HG03103 (cell line): ENCODE results near the gene OR2D2.
"Not testable (repeated sequence)": the region's sequence is repeated elsewhere in the genome, so short reads cannot be mapped to it uniquely, and the experiment has no call there.

Experiments used
- ATAC-seq: cut with Tn5 transposase; IDR thresholded peaks from one replicate; pipeline ENCODE4 v1.9.1; 2021; ENCODE audit warnings: low read depth; ENCODE audit not compliant: unreplicated experiment

Gene OR2D2, protein sequence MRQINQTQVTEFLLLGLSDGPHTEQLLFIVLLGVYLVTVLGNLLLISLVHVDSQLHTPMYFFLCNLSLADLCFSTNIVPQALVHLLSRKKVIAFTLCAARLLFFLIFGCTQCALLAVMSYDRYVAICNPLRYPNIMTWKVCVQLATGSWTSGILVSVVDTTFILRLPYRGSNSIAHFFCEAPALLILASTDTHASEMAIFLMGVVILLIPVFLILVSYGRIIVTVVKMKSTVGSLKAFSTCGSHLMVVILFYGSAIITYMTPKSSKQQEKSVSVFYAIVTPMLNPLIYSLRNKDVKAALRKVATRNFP

DNA sequence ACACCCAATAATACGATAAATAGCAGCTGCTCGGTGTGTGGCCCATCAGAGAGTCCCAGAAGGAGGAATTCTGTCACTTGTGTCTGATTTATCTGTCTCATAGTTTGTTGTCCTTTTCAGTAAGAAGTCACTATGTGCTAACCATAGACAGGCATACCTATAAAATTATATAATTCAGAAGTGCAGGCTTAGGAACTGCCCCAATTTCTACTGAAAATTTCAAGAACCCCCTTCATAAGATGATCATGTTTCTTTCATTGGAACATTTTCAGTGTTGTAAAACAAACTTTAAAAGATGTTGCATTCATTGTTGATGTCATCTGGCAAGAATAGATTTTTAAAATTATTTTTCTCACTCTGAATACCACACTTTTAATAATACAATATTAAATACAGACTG lies at the start of gene OR2D2:
Gene OR2D2, minus strand, starts transcription at position 101 of the 400 bp plus-strand sequence. Its CDS starts 0 bp downstream, at position 101.
- no peak for ATAC-seq

DNA sequence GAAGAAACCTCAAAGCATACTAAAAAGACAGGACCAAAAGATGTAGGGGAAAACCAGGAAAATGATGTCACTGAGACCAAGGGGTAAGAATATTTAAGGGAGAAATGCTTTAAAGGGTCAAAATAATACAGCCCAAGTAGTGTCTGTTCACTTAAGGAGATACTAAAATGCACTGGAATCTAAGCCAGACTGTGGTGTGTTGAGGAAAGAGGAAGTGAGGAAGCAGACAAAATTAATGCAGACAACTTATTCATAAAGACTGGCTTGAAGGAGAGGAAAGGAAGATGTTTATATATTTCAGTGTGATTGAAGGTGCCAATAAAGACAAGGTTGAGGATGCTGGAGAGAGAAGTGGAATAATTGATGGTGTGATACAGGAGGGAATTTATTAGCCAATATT lies 49.7 kb upstream of the OR2D2 start:
- no peak for ATAC-seq

DNA sequence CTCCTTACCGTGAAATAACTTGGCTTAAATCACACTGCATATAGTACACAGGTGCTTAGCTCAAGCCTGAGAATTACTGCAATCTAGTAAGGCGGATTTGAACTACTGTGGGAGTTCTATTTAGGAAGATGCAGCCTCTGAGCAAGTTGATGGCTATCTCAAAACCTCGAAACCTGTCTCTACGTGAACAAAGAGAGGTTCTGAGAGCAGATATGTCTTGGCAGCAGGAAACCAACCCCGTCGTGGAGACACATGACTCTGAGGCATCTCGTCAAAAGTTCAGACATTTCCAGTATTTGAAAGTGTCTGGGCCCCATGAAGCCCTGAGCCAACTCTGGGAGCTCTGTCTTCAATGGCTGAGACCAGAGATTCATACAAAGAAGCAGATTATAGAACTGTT lies 39.8 kb upstream of the OR2D2 start:
- ATAC-seq, result no peak

DNA sequence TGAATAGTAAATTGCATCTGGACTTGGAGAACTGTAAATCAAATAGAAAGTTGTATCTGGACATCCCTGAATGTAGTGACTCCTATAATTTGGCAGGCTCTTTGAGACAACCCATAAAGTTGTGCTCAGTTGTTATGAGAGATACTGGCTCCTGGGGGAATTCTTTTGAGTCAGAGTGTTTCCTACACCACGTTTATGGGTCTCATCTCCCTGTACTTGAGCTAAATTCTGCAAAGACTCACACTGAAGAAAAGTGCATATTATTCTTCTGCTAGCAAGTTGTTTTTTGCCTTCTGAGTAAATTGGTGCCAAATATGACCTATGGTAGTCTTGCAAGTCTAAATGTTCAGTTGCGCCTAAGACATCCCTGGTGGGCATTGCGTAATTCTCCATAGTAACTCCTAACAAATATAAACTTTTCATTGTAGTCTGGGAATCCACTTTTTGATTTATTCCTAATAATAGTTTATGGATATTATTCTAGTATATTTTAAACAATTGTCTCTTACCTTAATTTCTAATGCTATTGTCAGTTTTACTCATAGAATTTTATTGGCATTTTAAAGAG lies 38.9 kb upstream of the OR2D2 start:
- no peak for ATAC-seq

DNA sequence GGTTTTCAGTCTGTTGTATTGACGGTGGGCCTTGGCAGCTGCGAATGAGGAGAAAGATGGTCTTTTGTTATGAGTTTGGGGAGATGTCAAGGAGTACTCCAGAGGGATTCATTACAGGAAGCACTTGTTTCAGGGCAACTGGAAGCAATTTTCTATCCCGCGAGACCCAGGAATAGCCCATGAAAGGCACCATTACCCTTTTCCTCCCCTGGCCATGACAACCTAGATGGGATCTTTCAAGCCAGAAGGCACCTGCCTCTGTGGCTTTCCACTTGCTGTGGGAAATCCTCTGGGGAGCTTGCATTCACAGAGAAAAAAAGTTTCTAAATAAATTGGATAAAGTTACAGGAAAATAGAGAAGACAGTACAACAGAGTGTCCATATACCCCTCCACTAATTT lies 36.6 kb upstream of the OR2D2 start:
- no peak for ATAC-seq

DNA sequence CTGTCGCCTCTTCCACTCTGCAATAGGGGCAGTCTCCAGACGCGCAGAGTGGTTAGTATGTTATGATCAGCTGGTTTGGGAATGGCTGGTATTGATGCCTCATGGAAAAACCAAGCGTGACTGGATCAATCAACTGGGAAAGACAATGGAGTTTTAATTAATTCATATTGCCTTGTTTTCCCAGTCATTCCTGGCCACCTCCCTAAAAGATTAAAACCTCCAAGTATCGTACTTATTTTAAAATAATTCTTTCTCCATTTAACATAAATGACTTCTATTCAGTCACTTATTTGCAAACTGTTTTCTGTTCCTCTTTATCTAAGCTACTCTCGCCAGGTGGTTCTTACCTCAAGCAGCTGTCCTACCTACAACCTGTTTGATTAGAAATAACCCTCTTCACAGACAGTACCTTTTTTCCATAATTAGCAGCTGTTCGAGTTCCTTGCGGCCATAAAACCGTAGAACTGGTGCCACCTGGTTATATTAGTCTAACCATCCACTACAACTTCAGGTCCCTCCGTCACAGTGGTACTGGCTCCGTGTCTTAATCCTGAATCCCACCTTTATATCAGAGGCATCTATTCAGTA lies 34.8 kb upstream of the OR2D2 start:
- peak; percentile 72 for ATAC-seq

DNA sequence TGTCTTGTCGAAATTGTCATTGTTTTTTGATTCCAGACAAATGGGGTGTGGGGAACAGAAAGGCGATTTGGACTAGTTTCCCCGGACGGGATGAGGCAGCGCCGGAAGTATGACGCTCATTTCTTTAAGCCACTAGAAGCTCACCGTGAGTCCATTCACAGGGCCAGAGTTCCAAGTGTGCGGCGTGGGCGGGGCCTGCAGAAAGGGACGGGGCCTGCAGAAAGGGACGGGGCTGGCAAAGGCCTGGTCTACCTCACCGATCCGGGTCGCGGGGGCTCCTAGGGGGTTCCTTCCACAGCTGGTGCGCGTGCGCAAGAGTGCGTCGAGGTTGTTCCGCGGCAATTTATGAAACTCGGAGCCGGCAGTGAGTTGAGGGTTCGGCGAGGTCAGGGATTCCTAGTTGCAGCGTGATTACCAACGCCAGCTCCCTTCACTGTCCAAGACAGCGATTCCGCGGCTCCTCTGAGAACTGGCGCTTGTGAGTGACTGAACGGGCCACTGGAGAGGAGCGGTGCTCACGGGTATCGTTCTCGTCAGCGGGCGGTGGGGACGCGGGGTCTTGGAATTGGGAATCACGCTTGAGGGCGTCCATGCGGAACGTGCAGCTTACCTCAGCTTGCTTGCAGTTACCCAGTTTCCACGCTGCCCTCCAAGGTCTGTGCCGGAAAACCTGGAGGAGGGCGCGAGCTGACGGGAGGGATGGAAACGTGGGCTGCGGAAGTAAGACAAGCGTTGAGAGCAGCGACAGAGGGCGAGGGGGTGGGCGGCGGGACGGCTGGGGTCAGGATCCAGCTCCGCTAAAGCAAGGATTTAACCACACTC lies 34.1 kb upstream of the OR2D2 start, which contains the start of gene ZNF215:
Gene ZNF215, plus strand, starts transcription at position 219 of the 822 bp plus-strand sequence. CDS start 5,847 bp downstream, outside the sequence.
- ATAC-seq, result peak; percentile 58

DNA sequence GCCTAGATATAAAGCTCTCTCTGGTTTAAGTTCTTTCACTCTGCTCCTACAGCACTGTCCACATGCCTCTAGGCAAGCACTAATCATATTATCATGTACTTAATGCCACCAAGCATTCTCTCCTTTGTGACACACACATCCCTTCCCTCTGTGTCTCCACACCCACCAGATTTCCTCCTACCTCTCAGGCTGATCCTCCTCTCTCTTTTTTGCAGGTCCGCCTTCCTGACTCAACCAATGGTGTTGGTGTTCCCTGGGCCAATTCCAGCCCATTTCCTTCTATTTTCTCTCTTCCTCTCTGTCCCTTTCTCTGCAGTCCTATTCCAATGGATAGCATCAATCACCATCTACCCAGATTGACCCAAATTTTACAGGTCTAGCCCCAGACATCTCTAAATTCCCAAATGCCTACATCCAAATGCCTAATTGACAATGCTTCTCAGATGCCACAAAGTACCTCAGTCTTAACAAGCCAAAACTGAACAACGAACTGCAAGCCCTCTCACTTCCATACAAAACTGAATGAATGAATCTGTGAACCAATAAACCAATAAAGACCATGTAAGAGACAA lies 33.4 kb upstream of the OR2D2 start:
- peak; percentile 2 for ATAC-seq

DNA sequence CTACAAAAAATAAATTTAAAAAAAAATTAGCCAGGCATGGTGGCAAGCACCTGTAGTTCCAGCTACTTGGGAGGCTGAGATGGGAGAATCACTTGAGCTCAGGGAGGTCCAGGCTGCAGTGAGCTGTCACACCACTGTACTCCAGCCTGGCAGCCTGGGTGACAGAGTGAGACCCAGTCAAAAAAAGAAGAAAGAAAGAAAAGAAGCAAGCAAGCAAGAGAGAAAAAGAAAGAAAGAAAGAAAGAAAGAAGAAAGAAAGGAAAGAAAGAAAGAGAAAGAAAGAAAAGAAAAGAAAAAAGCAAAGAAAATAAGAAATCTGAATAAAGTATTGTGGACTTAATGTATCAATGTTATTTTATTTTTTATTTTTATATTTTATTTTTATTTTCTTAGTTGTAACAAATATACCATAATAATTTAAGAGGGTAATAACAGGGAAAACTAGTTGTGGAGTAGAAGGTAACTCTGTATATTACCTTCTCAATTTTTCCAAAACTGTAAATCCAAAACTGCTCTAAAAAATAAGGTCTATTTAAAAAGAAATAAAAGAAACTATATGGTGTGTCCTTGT lies 32.8 kb upstream of the OR2D2 start:
- ATAC-seq, result no peak

DNA sequence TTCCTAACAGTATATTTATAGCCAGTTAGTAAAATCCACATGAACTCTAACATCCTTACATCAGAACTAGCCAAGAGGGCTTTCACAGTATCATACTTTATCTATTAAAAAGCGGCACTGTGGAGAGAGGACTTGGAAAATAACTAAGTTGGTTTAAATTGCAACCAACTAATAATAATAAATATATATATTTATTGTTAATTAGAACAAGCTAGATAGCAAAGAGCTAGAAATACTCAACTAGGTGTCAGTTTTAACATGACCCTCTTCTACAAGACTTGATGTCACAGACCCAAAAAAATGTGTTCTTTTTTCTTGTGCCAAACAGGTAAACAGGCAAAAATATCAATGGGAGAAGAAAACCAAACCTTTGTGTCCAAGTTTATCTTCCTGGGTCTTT lies 28.4 kb upstream of the OR2D2 start, which contains the start of gene OR2D3:
Gene OR2D3, plus strand, starts transcription at position 301 of the 400 bp plus-strand sequence. Its CDS starts 0 bp downstream, at position 301.
- no peak for ATAC-seq

DNA sequence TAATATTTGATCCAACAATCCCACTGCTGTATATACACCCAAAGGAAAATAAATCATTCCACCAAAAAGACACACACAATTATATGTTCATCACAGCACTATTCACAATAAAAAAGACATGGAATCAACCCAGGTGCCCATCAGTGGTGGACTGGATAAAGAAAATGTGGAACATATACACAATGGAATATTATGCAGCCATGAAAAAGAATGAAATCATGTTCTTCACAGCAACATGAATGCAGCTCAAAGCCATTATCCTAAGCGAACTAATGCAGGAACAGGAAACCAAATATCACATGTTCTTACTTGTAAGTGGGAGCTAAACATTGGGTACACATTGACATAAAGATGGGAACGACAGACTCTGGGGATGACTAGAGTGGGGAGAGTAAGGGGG lies 27.4 kb upstream of the OR2D2 start:
- no peak for ATAC-seq

DNA sequence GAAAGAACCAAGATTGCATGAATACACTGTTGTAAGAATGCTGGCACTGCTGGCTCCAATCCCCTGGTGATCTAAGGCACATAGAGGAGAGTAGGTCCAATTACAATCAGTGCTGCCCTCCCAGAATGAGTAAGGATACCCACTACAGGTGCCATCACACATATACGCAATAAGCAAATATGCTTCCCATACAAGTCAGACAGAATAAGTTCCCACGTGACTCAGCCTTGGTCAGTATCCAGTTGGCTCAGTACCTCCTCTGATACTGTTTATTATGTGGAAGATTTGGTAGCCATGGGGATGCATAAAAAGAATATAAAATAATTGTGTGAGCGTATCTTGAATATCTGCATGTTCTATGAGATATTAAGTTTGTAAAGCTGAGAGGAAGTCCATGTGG lies 19.6 kb upstream of the OR2D2 start:
- no peak for ATAC-seq

DNA sequence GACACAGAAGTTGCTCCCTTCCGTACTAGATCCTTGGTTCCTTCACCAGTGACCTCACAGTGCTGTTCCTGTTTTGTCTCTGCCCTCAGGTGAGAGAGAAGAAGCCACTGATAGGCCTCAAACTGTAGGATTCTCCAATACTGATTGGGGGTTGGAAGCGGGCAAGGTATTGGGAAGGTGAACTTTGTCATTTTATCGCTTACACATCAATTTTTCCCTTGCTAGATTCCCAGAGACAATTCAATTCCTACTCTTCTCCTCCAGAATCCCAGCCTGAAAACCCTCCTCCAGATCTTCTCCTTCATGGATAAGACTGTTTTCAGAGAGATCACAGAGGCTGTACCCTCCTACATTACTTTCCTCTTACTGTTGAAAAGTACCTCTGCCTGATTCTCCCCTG lies 19.1 kb upstream of the OR2D2 start:
- ATAC-seq, result no peak

DNA sequence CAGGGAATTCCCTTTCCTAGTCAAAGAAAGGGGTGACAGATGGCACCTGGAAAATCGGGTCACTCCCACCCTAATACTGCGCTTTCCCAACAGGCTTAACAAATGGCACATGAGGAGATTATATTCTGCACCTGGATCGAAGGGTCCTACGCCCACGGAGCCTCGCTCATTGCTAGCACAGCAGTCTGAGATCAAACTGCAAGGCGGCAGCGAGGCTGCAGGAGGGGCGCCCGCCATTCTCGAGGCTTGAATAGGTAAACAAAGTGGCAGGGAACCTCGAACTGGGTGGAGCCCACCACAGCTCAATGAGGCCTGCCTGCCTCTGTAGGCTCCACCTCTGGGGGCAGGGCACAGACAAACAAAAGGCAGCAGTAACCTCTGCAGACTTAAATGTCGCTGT lies 12.5 kb upstream of the OR2D2 start:
- ATAC-seq, result not testable (repeated sequence)

DNA sequence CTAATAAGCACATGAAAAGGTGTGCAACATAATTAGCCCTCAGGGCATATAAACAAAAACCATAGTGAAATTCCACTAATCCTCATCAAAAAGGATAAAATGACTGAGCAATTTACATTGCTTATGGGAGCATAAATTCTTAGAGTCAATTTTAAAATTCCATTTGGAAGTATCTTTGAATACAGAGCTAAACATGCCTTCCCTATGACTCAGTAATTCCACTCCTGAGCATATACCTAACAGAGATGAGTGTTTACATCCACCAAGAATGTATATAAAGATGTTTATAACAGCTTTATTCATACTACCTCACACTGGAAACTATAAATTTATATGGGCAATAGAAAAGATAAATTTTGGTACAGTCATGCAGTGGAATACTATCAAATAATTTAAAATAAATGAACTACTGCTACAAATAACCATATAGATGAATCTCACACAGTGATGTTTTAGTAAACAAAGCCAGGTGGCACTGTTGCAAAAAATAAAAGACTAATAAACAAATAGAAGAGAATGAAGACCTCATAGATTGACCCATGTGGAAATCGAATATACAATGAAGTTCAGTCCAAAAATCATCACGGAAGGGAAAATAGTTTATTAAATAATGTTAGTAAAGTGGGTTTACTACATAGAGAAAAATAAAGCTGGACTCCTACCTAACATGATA lies 8.2 kb upstream of the OR2D2 start:
- ATAC-seq, result no peak

DNA sequence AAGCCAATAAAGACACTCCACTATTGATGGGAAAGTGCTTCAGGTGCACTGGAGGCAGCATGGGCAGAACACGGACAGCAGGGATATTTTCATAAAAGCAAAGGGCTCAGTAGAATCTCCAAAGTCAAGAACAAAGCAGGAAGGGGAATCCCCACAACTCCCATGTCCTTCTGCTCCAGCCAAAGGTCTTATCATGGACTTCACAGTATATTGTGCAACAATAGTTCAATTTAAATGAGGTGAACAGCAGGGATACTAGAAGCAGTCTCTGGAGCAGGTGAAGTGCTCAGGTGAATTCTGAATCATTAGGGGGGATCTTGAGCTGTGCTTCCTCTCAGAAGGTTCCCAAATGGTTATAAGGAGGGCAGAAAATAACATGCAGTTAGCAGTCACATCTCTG lies 6.6 kb upstream of the OR2D2 start:
- ATAC-seq, result no peak

DNA sequence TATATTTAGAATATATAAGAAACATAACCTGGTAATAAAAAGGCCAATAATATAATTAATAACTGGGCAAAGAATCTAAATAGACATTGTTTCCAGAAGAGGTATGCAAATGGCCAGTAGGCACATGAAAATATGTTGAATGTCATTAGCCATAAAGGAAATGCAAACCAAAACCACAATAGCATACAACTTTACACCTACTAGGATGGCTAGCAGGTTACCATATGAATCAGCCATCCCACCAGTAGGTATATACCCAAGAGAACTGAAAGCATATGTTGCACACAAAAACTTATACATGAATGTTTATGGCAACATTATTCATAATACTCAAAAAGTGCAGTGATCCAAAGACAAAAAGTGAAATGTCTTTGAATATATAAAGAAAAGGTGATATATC lies 2.7 kb upstream of the OR2D2 start:
- ATAC-seq, result peak; percentile 82

DNA sequence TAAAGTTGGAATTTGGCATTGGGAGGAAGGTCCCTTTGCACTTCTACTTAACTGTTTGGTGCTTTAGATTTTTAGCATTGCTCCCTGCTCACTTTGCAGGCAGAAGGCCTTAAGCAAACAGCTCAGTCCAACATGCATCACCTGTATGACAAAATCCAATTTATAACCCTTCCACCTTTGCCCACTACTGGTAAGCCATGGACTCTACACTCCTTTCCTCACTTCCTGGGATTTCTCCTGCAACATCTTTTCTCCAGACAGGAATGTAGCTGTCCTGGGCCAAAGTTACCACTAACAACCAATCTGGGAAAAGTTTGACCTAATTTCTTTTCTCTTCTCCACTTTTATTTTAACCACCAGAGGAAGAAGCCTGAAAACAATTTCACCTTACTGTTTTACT lies 1.8 kb upstream of the OR2D2 start:
- ATAC-seq, result no peak

DNA sequence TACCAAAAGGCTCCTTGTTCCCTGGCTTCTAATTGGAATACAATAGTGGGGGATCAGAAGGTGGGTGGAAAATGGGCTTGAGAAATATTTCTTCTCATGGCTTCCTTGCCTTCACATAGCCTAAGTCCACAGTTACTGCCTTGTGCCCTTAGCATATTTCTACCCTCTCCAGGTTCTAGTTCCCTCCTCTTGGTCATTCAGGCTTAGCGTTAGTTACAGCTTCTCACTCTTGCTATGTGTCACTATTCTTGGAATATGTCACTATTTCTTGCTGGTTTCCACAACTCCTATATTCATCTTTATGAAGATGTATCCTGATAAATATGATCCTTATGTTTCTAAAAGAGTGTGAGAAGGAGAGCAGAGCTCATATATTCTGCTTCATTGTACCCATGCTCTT lies 2.5 kb downstream of the OR2D2 start:
- no peak for ATAC-seq

DNA sequence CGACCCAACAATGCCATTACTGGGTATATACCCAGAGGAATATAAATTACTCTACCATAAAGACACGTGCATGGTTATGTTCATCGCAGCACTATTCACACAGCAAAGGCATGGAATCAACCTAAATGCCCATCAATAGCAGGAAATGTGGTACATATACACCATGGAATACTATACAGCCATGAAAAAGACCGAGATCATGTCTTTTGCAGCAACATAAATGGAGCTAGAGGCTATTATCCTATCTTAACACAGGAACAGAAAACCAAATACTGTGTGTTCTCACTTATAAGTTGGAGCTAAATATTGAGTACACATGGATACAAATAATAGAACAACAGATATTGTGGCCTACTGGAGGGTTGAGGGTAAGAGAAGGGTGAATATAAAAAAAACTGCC lies 3.5 kb downstream of the OR2D2 start:
- ATAC-seq, result no peak
